BE2C (cell line): Measurements from ENCODE around the gene SLAMF6.

Experiments used
- DNase-seq: peaks from one replicate; pipeline ENCODE4 v3.0.0-alpha.2; 2020
- H3K27me3 ChIP-seq: fragments of 250-450 bp; sonication (Bioruptor Pico); 2 replicates; pipeline ENCODE4 v1.5.1; 2020; ENCODE audit warnings: mild to moderate bottlenecking
- H3K36me3 ChIP-seq: fragments of 250-450 bp; sonication (Bioruptor Pico); 2 replicates; pipeline ENCODE4 v1.5.1; 2020; ENCODE audit warnings: mild to moderate bottlenecking
- H3K4me1 ChIP-seq: fragments of 250-450 bp; sonication (Bioruptor Pico); 2 replicates; pipeline ENCODE4 v1.5.1; 2020
- H3K4me3 ChIP-seq: 2 replicates; pipeline ENCODE4 v1.5.1; 2011; ENCODE audit warnings: low read depth, low read length
- H3K9me3 ChIP-seq: fragments of 250-450 bp; sonication (Bioruptor Pico); 2 replicates; pipeline ENCODE4 v1.5.1; 2020
- TF ChIP-seq, protein P1 (sequence below): IDR thresholded peaks from 2 replicates; pipeline ENCODE4 v1.5.1; 2012; ENCODE audit warnings: mild to moderate bottlenecking, low read depth, low read length

The SLAMF6 gene

DNA sequence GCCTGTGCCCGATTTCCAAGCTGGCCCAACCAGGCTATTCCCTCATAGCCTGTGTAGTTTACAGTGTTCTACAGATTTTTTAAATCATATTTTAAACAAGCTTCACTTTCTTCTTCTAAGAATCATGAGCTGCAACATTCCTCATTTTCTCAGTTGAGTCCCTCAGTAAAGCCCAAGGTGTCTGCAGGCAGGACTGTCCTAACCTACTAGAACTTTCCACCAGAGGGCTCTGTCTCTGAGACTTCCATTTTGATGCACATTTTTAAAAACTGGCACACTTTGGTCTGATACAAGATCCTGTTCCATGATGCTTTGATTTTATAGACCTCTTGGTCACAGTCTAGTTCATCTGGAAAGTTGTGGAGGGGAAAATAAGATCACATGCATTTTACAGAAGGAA, 21.6 kb upstream of the SLAMF6 start:
- Histone ChIP-seq H3K27me3 (no peaks in the 10 kb centered on the region), H3K9me3 (no peaks in the 10 kb centered on the region), H3K4me1 (no peaks in the 10 kb centered on the region), H3K4me3 (no peak overlapping the region), H3K36me3 (no peaks in the 10 kb centered on the region)
- TF ChIP-seq, protein P1, sequence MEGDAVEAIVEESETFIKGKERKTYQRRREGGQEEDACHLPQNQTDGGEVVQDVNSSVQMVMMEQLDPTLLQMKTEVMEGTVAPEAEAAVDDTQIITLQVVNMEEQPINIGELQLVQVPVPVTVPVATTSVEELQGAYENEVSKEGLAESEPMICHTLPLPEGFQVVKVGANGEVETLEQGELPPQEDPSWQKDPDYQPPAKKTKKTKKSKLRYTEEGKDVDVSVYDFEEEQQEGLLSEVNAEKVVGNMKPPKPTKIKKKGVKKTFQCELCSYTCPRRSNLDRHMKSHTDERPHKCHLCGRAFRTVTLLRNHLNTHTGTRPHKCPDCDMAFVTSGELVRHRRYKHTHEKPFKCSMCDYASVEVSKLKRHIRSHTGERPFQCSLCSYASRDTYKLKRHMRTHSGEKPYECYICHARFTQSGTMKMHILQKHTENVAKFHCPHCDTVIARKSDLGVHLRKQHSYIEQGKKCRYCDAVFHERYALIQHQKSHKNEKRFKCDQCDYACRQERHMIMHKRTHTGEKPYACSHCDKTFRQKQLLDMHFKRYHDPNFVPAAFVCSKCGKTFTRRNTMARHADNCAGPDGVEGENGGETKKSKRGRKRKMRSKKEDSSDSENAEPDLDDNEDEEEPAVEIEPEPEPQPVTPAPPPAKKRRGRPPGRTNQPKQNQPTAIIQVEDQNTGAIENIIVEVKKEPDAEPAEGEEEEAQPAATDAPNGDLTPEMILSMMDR: peak; percentile 45
- DNase-seq: no peak

DNA sequence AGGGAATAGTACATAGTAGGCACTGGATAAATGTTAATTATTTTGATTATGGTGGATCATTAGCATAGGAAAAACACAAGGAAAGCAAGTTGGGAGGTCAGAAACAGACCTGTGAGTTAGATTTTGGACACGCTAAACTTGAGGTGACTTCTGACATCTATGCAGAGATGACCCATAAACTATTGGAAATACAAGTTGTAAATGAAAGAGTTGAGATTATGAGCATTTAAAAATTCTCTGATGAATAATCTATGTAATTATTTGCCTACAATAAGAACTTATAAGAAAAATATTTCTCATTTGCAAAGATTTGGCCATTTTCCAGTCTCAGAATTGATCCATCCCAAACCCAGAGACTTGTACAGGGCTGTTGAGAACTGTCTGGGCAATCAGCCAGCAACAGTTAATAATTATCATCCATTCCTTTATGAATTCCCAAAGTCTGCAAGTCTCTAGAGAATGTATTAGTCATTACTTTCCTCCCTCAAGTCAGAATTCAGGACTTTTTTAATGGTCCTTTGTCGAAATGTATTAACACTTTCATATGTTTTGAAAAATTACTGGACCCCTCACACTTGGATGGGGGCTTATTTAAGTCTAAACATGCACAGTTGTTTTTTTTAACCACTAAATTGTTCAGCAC, 19.4 kb upstream of the SLAMF6 start:
- no peak for DNase-seq
- TF ChIP-seq, protein P1: no peak
- Histone ChIP-seq H3K4me1 (no peaks in the 10 kb centered on the region), H3K9me3 (no peaks in the 10 kb centered on the region), H3K36me3 (no peaks in the 10 kb centered on the region), H3K4me3 (no peak overlapping the region), H3K27me3 (no peaks in the 10 kb centered on the region)

DNA sequence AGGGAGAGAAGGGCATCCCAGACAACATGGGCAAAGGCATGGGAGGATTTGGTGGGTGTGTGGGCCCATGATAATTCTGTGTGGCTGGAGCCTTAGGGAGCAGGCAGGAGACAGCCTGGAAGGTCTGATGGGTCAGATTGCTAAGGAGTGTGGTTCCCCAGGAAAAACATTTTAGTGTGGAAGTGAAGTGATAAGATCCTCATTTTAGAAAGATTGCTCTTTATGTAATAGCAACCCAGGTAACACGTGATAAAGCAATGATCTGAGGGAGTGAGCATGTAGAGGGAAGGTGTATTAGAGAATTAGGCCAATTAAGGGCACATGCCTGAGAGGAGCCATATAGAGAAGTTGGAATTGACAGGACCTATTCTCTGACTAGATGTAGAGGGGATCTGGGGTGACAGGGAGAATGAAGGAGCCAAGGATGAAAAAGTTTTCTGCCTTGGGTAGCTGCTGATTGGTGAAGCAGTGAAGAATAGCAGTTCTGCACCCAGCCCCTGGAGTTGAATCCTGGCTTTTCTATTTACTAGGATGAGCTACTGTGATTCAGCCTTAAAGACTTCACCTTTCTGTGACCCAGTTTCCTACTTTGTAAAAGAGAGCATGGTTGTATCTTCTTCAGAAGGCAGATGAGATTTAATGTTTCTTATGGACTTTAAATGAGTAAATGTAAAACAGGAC, 18.7 kb upstream of the SLAMF6 start:
- TF ChIP-seq, protein P1: no peak
- no peaks in the 10 kb centered on the region; the same call in 1 of the 2 replicates for H3K9me3 ChIP-seq
- no peak overlapping the region for H3K4me3 ChIP-seq
- no peaks in the 10 kb centered on the region for H3K4me1 ChIP-seq
- no peaks in the 10 kb centered on the region for H3K27me3 ChIP-seq
- no peaks in the 10 kb centered on the region for H3K36me3 ChIP-seq
- no peak for DNase-seq

DNA sequence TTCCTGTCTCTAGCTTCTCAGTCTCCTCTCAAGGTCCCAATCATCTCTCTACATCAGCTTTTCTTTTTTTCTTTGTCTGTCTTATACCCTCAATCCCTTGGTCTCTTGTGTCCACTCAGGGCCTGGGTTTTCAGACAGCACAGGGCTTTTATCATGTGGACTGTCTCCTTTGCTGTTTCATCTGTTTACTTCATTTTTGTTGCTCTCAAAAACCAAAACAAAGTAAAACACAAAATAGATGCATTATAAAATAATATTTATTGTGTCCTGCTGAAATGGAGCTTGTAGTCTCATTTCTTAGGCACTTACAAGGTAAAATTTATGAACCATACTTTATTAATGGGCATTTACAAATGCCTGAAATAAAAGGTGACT, 17.8 kb upstream of the SLAMF6 start:
- H3K36me3 ChIP-seq: no peaks in the 10 kb centered on the region
- DNase-seq: no peak
- H3K4me1 ChIP-seq: no peaks in the 10 kb centered on the region
- no peaks in the 10 kb centered on the region; the same call in 1 of the 2 replicates for H3K9me3 ChIP-seq
- no peaks in the 10 kb centered on the region for H3K27me3 ChIP-seq
- no peak overlapping the region for H3K4me3 ChIP-seq
- TF ChIP-seq, protein P1: no peak

DNA sequence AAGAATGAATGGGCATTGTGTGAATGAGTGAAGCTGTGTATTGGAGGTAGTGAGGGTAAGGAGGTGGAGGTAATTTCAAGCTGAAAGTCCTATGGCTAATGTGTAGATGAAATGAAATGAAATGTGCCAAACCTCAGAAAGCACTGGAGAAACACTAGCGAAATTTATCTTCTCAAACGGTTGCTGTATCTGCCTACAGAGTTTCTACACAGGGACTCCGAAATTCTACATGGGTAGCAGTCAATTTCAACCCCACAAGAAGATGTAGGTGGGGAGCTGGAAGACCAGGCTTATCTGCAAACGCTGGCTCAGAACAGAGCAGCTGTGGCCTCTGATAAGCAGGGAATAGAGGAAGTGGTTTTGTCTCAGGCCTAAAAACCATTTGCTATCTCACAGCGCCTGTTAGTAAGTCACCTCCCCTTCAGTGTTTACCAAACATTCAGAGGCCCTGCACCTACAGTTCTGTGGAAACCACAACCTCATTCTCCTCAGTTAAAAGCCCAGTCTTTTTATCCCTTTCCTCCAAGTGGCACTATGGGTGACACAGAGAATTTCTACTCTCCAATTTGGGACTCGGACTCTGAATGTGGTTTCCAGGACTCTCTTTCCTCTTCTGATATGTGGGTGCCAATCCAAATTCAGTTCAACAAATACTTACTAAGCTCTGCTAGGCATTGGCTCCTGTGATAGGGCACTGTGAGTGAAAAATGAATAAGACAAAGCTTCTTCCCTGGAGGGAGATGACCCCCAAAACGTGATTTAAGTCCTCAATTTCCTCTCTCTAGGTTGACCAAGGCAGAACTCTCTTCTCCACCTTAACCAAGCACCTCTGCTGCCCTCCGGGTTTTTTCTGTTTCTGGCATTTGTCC, 17.2 kb upstream of the SLAMF6 start:
- H3K27me3 ChIP-seq: no peaks in the 10 kb centered on the region
- H3K4me1 ChIP-seq: no peaks in the 10 kb centered on the region
- DNase-seq: no peak
- H3K4me3 ChIP-seq: no peak overlapping the region
- H3K36me3 ChIP-seq: no peaks in the 10 kb centered on the region
- TF ChIP-seq, protein P1: no peak
- no peaks in the 10 kb centered on the region; the same call in 1 of the 2 replicates for H3K9me3 ChIP-seq
